Measurements from ENCODE around the gene MINAR2.

Gene MINAR2

GRCh38 chr5:129747572-129748407 is at the start of gene MINAR2:
Gene MINAR2, plus strand, starts transcription at chr5:129748094. Its CDS starts 97 bp downstream, at chr5:129748191.
- Mint-ChIP-seq H3K27me3 (ENCODE audit: low read depth) (no peaks in the 10 kb centered on the region), H3K4me3 (no peak within 1 kb of the TSS), H3K36me3 (ENCODE audit: low read depth) (no peaks in the 10 kb centered on the region), H3K4me1 (peaks cover 15% of the 10 kb centered on the region), H3K27ac (peak within 1 kb of the TSS in 2 of 3 experiments; percentile 18 to 35), H3K9me3 (no peaks in the 10 kb centered on the region)
- no peak for TF ChIP-seq CTCF (IDR thresholded peaks at IDR 0.05; ENCODE audit: unreplicated experiment in 3 of 3)

GRCh38 chr5:129698661-129699060 is 49.2 kb upstream of the MINAR2 start:
- Mint-ChIP-seq H3K4me1 (no peaks in the 10 kb centered on the region), H3K27ac (no peak overlapping the region), H3K9me3 (no peaks in the 10 kb centered on the region)

GRCh38 chr5:129716235-129716634 is 31.7 kb upstream of the MINAR2 start:
- H3K27ac Mint-ChIP-seq, result no peak overlapping the region
- no peaks in the 10 kb centered on the region for H3K27me3 Mint-ChIP-seq (ENCODE audit: low read depth)
- no peak overlapping the region for H3K4me3 Mint-ChIP-seq
- TF ChIP-seq CTCF (IDR thresholded peaks at IDR 0.05; ENCODE audit: unreplicated experiment in 3 of 3), result no peak
- peaks cover 26% of the 10 kb centered on the region for H3K4me1 Mint-ChIP-seq
- H3K36me3 Mint-ChIP-seq (ENCODE audit: low read depth), result peaks cover 4% of the 10 kb centered on the region
- H3K9me3 Mint-ChIP-seq, result no peaks in the 10 kb centered on the region

More at GRCh38 chr5:129698661-129699060, 49.2 kb upstream of the MINAR2 start:
- Mint-ChIP-seq H3K36me3 (ENCODE audit: low read depth) (peaks cover 30% of the 10 kb centered on the region), H3K4me3 (no peak overlapping the region), H3K27me3 (ENCODE audit: low read depth) (no peaks in the 10 kb centered on the region)
- TF ChIP-seq CTCF (IDR thresholded peaks at IDR 0.05; ENCODE audit: unreplicated experiment in 3 of 3), result no peak

- peaks cover 26% of the 10 kb centered on the region for H3K4me1 Mint-ChIP-seq
- no peaks in the 10 kb centered on the region for H3K9me3 Mint-ChIP-seq
- H3K4me3 Mint-ChIP-seq, result no peak overlapping the region
- H3K27ac Mint-ChIP-seq, result no peak overlapping the region
- peaks cover 2% of the 10 kb centered on the region for H3K27me3 Mint-ChIP-seq (ENCODE audit: low read depth)
- no peak for TF ChIP-seq CTCF (IDR thresholded peaks at IDR 0.05; ENCODE audit: unreplicated experiment in 3 of 3)
- H3K36me3 Mint-ChIP-seq (ENCODE audit: low read depth), result peaks cover 6% of the 10 kb centered on the region
Observed at GRCh38 chr5:129716651-129717050, 31.2 kb upstream of the MINAR2 start.

GRCh38 chr5:129717751-129718310 is 30.1 kb upstream of the MINAR2 start:
- H3K27me3 Mint-ChIP-seq (ENCODE audit: low read depth), result peaks cover 3% of the 10 kb centered on the region
- H3K36me3 Mint-ChIP-seq (ENCODE audit: low read depth), result peaks cover 9% of the 10 kb centered on the region
- peaks cover 26% of the 10 kb centered on the region for H3K4me1 Mint-ChIP-seq
- H3K9me3 Mint-ChIP-seq, result no peaks in the 10 kb centered on the region
- no peak for TF ChIP-seq CTCF (IDR thresholded peaks at IDR 0.05; ENCODE audit: unreplicated experiment in 3 of 3)
- peak overlapping the region in 2 of 3 experiments; percentile 93 to 95 for H3K27ac Mint-ChIP-seq
- no peak overlapping the region for H3K4me3 Mint-ChIP-seq

Measured in nephron (organoid).